Activated T-helper 1 cell treated with Interleukin-2 at 50 U/mL for 16 hours (primary cell): ENCODE results near the gene HOXA6.

Experiments used
- DNase-seq: peaks from one replicate; pipeline ENCODE4 v3.0.0-alpha.2; 2020; ENCODE audit warnings: low read depth

HOXA6 gene

DNA sequence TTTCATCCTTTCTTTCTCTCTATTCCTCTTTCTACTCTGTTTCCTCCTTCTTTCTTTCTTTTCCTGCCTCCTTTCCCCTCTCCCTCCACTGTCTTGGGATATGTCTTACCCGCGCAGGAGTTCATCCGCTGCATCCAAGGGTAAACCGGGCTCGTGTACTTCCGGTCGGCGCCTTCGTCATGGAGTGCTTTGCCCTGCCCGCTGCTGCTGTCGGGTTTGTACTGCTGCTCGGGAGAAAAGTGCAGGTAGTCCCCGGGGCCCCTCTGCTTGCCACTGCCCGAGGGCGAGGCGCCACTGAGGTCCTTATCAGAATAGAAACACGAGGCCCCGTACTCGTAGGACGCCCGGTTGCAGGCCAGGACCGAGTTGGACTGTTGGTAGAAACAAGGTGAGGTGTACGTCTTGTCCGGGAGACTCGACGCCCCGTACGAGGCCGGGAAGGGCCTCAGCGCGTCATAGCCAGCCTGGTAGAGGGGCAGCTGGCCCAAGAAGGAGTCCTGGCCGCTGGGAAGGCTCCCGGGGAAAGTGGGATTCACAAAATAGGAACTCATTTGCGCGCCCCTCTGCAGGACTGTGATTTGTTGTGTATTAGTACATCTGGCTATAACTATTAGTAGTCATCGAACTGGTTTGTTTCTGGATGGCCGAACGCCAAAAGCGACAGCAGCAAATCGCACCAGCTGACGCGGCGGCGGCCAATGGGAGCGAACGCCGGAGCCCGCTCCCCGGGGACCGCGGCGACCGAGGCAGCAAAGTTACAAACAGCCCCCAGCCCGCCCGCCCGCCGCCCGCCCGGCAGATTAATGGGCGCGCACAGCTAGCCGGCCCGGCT, at the start of gene HOXA6:
TSS of gene HOXA6 (minus strand) at position 576 of the 832 bp plus-strand sequence. CDS start at position 551, 25 bp downstream.
- DNase-seq = no peak

DNA sequence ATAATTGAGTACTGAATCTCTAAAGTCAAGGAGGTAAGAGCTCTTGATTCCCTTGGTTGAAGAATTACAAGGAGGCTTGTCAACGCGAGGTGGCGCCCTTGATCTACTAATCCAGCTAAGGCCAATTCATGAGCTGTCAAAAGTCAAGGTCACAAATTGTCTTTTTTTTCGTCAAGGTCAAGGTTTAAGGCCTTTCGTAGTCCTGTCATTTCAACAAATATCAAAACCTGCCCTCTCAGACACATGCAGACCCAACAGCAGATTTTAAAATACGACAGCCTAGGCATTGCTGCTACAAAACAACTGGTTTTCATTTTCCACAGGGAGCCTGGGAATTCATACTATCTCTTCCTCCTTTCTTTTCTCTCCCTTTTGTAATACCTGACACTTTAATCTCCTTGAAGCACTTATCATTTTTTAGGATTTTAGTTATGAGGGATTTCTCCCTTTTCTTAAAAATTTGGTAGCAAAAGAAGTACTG, 48.8 kb upstream of the HOXA6 start:
- DNase-seq = peak; percentile 58

DNA sequence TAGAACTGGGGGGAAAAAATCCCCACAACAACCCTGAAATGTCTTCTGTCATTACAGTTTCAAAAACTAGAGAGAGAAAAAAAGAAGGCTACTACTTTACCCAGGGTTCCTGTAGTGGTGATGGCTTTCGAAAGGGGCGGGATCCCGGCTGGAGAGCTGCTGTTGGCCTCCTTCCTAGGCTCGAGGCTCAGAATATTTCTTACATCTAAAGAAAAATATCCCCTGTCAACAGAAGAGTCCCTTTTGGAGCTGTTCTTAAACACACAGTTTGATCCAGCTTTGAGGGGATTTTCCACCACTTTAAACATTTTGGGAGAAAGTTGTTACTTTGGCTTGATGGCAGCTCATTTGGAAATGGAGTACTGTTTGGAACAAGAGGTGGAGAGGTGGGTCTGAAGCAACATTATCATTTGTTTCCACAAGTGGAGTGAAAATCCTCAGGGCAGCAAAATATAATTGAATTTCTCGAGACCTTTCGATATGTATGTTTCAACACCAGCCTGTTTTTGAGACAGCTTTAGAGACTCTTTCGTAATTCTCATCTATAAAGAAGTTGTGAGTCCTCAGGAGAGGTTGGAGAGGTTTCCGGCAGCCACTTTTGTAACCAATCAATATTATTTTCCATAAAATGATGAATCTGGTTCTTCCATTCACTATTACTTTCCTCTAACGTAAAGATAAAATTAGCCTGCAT, 47.3 kb upstream of the HOXA6 start:
- DNase-seq = no peak

DNA sequence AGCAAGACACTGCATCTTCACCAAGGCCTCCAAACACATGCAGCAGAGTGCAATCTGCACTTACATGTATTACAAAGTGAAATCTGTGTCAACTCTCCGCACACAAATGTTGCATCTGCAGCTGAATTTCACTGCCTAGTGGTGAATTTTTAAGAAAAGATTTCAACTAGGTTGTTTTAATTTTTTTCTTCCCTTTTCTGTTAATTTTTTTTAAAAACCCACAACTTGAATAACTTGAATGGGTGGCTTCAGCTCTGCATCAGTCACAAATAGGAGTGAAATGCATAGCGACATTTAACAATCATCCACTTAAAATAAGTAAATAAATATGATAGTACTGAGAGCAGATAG, 46.4 kb upstream of the HOXA6 start:
- no peak for DNase-seq

DNA sequence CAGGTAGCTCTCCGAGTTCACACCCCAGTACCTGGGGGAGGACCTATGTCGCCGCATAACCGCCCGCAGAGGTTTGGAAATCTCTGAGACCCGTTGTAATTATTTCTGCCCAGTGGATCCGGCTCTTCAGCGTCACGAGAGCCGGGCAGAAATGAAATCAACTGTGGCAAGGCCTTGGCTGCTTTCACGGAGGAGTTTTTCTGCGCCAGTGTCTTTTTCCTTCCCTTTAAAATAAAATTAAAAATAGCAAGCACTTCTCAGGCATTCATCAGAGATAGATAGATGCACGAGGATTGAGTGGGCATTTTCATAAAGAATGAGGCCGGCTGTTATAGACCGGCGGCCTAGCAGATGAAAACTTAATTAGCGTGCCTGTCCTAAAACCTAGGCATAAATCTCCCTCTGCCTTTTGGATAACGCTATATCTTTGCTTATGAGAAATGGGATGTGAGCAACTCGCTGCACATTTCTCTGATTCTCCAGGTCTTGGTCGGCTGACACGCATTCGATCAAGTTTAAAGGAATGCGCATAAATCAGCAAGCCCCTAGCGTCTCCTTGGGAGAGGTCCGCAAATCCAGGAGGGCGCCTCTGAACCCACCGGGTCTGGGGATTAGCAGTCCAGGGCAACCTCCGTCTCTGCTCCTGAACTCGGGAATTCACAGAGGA, 45.9 kb upstream of the HOXA6 start:
- no peak for DNase-seq

DNA sequence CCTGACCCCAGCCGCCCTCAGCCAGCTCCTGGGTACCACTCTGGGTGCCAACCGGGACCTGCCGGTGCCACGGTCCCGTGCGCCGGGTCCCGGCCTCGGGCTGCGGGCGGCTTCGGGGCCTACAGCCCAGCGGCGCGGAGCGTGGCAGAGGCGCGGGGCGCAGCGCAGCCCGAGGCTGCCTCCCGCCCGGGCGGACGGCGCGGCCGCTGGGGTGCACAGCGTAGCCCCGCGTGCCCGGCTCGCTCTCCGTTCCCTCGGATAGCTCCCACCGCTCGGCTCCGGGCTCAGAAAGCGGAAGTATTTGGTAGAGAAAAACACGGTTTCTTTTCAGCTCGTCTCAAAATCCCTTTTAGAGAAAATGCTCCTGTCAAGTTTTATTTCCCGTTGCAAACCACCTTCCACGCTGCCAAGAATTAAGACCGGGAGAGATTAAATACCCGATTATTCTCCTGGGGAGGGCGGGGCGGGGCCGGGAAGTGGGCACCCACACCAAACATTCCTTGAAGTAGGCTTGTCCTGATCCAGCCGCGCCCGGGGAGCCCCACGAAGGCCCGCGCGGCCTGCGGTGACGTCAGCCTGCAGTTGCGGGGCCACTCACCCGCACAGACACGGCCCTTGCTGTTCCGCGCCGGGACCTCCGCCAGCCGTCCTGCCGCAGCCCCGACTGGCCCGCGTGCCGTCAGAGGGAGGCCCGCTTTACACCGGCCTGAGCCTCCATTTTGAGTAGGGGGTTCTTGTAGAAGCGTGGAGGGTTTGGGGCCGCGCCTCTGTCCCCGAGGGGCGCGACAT, 45.2 kb upstream of the HOXA6 start:
- DNase-seq = no peak

DNA sequence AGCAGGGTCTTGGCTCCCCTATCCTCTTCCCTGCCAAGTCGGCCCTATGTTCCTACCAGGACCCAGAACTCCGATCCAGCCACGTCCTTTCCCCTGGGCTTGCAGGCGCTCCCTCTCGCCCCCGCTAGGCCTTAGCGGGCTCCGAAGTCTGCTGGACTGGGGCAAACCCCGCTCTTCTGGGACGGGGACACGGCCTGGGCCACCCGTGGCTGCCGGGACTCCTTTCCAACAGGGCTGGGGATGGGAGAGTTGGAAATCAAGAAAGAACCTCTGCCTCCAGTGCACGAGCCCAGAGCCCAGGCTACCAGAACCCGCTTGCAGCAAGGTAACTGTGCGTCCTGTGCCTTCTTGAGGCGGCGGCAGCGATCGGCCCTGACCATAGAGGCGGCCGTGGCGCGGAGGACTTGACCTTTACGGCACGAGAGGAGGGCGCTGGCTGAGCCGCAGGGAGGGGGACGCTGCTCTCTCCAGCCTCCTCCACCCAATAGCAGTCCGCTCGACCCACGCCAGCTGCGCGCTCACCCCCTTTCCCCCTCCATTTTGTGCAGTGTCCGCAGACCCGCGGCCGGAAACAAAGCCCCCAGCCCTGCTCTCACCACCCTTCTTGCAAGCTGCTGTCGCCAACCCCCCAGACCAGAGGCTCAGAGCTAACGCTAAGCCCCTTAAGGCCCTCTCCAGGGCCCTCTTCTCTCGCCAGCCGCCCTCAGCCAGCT, 44.4 kb upstream of the HOXA6 start:
- no peak for DNase-seq

DNA sequence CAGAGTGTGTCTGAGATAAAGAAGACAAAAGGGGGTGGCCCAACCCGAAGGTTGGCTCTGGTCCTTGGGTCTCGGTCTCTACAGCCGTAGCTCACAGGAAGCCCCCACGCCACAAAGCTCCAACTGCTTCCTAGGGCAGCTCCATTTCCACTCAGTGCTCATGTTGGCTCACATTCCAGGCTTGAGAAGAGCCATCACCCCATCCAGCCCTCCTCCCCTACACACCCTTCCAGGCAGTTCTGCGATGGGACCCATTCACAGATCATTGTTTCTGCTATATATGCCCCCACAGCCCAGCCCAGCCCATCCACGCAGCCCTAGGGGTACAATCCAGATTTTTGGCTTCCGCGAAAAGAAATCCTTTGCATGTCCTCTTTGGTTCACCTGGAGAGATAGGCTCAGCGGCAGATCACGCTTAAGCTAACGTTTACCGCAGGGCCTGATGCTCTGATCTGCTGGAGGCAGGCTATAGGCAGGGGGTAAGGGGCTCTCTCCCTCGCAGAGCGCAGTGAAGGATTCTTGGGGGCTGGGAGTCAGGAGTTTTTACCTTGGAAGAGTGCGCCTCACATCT, 43.7 kb upstream of the HOXA6 start:
- no peak for DNase-seq

DNA sequence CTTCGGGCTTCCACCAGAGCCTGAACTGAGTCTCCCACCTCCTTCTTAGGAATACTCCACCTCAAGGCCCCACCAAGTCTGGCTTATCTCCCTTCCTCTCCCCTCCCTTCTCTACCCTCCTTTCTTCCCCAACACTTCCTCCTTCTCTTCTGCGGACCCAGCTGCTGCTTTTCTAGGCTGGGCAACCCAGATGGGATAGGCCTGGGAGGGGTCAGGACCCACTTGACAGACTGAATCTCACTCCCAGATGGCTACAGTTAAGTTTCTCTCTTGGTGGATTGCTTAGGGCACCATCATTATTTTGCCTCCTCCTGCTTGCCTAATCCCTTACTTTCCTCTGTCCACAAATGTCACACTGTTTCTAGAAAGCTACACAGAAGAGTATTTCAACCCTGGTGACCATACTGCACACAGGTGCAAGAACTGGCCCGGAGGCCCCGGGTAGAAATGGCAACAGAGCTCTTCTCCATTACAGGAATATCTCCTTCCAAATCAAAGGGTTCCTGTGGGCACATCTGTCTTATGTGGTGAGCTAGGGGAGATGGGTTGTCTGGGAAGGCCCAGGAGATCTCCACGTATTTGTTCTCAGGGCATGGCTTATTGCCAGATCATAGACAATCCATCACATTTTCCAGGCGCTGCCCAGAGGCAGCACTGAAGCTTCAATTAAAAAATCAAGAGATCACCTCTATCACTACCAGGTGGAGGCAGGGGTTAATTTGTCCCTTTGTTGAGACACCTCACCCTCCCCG, 42.6 kb upstream of the HOXA6 start:
- DNase-seq = no peak

DNA sequence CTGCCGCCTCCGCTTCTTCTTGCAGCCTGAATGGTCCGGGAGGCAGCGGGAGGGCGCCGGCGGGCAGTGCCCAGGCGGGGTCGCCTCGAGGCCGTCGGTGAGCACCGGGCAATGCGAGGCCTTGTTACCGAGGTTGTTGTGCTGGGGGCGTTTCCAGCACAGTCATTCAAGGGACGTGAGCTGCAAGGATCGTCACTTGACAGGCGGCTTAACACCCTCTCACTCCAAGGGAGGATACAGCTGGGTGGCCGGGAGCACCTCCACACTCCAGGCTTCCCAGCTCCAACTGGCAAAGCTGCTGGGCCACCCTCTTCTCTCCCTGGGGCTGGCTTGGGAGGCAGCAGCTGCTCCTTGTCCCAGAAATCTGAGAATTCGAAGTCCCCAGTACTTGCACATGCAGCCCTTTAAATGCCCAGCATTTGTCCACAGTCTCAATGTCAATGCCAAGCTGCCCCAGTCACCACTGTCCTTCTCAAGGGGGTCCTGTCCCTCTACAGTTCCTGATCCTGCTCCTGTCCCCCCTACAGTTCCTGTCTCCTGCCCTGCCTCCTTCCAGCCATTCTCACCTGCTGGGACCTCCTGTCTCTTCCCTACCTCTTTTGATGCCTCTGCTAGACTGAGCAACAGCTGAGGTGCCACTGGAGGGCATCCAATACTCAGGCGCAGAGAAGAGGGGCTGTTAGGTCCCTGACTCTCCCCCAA, 41.9 kb upstream of the HOXA6 start:
- no peak for DNase-seq

DNA sequence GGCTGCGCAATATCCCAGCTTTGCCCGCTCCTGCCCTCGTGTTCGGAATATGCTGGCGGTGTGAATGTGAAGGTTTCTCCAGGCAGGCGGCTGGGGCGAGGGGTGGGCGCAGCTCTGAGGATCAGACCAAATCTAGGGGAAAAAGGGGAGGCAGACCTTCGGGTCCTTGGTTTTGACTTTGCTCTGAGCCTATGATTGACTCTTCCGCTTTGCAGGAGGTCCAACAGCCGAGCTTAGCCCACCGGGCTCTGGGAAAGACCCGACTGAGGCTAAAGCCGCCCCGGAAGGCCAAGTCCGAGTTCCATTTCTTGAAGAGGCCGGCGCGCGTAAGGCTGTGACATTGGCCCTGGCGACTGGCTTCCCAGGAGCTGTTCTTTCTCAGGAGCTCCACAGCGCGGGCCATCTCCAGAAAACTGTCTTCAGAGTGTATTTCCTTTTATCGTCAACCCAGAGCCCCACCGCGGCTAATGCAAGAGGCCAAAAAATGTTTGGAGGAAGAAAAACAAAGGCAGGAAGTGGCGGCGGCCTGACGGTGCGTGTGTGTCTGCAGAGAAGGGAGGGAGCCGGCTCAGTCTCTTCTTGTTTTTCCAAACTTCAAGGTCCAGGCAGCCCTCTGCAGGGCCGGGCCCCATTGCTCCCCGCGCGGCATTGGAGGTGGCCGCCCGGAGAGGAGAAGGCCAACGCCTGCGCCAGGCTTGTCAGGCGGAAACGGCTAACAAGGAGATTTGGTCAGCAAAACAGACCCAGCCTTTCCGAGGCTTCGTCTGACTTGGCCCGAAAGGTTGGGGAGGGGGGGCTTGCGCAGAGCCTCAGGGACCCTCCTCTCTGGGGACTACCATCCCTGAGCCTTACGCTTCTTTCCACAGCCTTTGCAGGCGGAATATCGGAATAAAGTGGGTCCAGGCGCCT, 41.1 kb upstream of the HOXA6 start:
- peak; percentile 28 for DNase-seq

DNA sequence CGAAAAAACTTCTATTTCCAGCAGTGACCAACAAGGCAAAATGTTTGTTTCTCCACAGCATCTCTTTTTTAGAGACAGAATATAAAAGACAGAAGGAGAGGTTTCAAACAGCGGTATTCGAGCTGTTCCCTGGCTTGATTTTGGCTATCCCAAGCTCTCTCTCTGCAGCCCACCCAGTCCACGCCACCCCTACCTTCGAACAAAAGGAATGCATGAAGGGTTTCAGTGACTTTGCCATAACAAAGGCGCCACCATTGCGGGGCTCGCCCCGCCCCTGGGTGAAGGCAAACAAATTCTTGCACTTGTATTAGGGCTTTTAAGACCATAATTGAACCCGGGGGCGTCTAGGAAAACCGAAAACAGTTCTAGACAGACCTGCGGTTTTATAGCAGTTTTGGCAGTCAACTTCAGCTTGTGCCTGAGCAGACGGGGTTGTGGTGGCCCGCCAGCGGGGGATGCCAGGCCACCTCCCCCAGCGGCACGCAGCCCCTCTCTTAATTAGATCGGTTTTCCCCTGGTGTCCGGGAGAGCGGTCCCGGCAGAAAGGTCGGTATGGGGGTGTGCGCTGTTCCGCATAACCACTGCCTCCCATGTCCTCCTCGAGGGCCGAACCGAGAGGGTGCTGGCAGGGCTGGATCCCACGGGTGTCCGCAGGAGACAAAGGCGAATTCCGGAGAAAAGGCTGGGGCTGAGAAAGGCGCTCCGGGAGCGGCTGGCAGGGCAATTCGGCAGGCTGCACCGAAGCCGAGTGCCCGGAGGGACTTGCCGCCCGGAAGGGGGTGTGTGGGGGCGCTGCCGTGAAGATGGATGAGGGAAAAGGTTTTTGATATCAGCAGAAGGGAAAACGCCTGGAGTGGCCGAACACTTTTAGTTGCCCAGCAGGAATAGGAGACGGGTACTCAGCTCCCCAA, 40.2 kb upstream of the HOXA6 start:
- DNase-seq = no peak

DNA sequence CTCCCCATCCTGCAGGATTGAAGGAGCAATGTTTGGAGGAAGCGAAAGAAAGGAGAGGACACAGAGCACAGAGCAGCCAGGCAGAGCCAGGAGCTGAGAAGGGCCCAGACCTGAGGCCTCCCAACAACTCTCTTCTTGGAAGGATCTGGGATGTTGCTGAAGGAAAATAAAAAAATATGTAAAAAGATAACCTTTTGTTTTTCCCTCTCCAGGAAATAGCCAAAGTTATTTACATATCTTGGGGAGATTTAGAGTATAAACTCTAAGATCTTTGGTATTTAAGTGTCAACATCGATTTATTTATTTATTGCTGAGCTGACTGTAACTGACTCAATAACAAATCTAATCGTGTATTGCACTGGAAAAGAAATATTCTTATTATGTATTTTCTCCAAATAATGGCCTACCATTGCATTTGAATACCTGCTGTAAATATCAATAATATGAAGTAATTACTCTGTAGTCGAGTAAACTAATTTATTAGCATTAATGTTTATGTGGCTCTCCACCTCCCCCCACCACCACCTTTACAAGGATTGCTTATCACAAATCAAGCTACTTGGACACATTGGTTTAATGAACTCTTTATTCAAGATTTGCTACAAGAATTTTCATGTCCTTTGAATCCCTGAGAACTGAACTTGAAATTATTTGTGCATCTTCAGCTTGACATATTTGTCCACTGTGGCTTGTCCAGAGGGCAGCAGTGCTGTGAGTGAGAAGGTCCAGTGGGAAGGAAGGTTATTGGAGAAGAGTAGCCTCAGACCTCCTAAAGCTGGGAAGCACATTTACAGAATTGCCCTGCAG, 39.3 kb upstream of the HOXA6 start:
- DNase-seq = no peak

DNA sequence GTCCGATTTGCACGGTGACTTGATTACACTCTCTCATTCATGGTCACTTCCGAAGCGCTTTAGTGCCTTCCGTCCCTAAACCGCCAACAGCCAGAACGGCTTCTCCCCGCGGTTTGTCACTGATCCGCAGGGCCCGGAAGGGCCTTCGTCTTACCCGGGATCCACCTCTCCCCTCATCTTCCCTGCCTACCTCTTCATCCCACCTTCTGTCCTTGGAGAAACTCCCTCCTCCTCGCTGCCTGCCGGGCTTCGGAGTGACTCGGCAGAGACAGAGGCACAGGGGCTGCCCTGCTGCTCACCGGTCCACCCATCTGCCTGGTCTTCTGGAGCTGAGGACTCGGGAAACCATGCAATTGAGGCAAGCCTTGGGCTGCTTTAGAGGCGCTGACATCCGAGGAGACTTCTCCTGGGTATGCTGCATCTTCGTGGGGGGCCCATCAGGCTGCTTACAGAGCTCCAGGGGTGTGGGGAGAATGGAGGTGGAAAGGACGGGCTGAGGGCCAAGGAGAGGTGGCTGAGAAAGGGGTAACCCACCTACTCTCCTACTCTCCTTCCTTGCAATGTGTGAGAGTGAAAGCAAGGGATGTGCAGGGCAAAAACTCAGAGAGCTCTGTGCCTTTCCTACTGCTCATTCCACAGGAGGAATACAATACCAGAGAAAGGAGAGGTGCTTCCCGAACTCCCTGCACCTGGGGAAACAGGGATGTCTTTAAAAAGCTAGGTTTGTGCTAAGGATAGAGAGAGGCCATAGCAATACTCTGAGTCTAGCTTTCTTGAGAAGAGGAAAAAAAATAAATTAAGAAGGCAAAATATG, 38.5 kb upstream of the HOXA6 start:
- DNase-seq = no peak

DNA sequence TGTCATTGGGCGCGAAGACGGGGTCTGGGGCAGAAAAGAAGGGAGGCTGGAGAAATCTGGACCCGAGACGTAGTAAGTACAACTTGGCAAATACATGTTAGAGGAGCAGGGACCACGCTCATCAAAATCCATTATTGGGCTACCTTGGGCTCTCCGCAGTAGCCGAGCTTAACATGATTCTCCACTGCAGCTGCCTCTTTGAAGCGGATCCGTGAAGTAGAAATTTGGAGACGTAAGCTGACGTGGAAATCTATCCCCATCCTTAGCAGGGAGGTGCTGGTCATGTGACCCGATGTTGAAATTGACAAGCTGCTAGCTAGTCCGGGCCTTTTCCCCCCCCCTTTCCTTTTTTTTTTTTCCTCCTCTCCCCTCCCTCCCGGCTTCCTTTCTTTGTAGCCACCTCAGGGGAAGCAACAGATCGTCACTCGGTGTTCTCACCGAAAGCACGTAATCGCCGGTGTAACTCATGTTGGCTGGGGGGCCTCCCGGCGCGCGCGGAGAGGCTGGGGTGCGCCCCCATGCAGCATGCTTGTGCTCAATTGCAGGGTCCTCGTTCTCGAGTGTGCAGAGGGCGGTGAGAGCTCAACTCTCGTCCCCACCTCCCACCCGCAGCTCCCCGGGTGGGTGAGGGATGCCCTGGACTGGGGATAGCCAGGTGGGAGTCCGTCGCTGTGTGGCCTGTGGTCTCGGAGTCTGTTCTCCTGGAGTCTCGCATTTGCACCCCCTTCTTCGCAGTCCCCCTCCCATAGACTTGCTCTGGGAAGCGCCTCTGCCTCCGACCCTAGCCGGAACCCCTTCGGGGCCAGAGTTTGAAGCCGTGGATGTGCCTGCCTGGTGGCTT, 37.7 kb upstream of the HOXA6 start, which contains the start of gene HOXA11:
TSS of gene HOXA11 (minus strand) at position 220 of the 841 bp plus-strand sequence. CDS start at position 132, 88 bp downstream.
- DNase-seq = no peak
